Erythroblast (primary cell): ENCODE results near the gene LANCL3.
"Not testable (repeated sequence)": the region's sequence is repeated elsewhere in the genome, so short reads cannot be mapped to it uniquely, and the experiment has no call there.

Experiments
- GATA1 ChIP-seq: IDR thresholded peaks from 2 replicates; pipeline ENCODE4 v1.6.1; 2011; ENCODE audit warnings: low read depth, mild to moderate bottlenecking, control low read depth, low read length, moderate library complexity
- POLR2A ChIP-seq: IDR thresholded peaks from 2 replicates; pipeline ENCODE4 v1.6.1; 2011; ENCODE audit warnings: mild to moderate bottlenecking, low read length

DNA sequence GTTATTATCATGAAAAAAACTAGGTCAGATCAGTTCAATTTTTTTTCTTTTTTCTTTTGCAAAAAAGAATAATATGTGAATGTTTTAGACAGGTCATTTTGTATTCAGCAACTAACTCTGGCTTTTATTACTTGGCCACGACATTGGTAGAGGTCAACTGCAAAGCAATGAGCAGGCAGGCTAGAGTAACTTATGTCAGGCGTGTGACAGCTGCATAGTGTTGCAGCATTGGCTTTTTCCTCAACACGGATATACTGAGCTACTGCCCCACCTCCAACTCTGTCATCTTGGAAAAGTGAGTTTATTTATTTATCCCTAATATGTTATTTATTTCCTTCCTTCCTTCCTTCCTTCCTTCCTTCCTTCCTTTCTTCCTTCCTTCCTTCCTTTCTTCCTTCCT is 47.8 kb upstream of the LANCL3 start:
- not testable (repeated sequence) for TF ChIP-seq POLR2A, GATA1
